VCaP (cell line): ENCODE data around the gene NPFFR2.
"Not testable (repeated sequence)": the region's sequence is repeated elsewhere in the genome, so short reads cannot be mapped to it uniquely, and the experiment has no call there.

ENCODE experiments used
- H3K27ac ChIP-seq: fragments of 450-650 bp; 2 replicates; pipeline ENCODE4 v1.5.1; 2017
- CTCF ChIP-seq: fragments of 450-650 bp; conservative IDR thresholded peaks from 2 replicates; pipeline ENCODE4 v1.5.1; 2017; ENCODE audit warnings: mild to moderate bottlenecking, moderate library complexity

The NPFFR2 gene

GRCh38 chr4:72112514-72113156, 80.8 kb downstream of the NPFFR2 start:
- H3K27ac ChIP-seq = no peak overlapping the region
- TF ChIP-seq CTCF = no peak

DNA sequence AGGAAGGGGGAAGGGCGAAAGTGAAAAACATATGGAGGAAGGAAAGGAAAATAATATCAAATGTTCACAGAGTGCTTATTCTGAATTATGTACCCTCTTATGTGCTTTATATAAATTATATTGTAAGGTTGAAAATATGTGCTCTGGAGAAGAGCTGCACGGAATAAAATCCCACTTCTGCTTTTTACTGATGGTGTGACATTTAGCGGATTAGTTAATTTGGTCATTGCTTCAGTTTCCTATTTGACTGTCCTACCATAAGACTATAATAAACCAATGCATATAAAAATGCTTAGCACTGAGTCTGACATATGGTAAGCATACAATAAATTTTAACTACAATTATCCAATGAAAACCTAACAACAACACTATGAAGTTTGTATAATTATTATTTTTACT, 86.2 kb downstream of the NPFFR2 start:
- TF ChIP-seq CTCF = no peak
- no peak overlapping the region for H3K27ac ChIP-seq

- no peak overlapping the region for H3K27ac ChIP-seq
- TF ChIP-seq CTCF = no peak
Measured at GRCh38 chr4:72119946-72120345, 88.1 kb downstream of the NPFFR2 start.

DNA sequence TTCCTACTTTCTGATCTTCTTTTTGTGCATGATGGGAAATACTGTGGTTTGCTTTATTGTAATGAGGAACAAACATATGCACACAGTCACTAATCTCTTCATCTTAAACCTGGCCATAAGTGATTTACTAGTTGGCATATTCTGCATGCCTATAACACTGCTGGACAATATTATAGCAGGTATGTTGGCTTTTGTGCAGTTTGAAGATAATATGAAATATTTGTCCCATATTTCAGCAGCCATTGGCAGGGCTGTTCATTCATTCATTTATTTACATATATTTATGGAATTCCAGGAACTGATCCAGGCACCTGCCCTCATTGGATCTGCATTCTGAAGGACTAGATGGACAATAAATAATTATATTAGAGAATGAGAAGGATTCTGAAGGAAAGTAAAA, 96.9 kb downstream of the NPFFR2 start:
- no peak for TF ChIP-seq CTCF

GRCh38 chr4:72136429-72136828, 104.6 kb downstream of the NPFFR2 start:
- TF ChIP-seq CTCF = no peak
- no peak overlapping the region for H3K27ac ChIP-seq

More for the DNA sequence above, 96.9 kb downstream of the NPFFR2 start:
- H3K27ac ChIP-seq = no peak overlapping the region

- not testable (repeated sequence) for H3K27ac ChIP-seq
Measured at GRCh38 chr4:72139997-72140396, 108.2 kb downstream of the NPFFR2 start.

DNA sequence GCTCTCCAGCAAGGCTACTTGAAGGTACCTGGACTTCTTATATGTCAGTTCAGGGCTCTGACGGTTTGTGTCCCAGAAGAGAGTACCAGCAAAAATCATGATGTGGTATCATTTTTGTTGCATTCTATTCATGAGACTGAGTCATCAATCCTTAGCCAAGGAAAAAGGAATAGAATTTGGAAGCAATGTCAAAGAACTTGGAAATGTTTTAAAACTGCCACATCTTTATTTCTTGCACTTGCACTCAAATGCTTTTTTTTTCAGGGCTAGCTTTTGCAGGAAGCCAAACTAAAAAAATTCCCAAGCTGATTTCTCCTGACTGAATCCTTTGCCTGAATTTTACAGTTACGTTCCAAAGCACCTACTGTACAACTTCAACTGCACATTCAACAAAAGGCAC, 112.4 kb downstream of the NPFFR2 start:
- TF ChIP-seq CTCF = no peak
- no peak overlapping the region for H3K27ac ChIP-seq

GRCh38 chr4:72152731-72153130, 120.9 kb downstream of the NPFFR2 start:
- no peak overlapping the region for H3K27ac ChIP-seq
- no peak for TF ChIP-seq CTCF

- H3K27ac ChIP-seq = not testable (repeated sequence)
Measured at GRCh38 chr4:72153634-72154033, 121.8 kb downstream of the NPFFR2 start.

DNA sequence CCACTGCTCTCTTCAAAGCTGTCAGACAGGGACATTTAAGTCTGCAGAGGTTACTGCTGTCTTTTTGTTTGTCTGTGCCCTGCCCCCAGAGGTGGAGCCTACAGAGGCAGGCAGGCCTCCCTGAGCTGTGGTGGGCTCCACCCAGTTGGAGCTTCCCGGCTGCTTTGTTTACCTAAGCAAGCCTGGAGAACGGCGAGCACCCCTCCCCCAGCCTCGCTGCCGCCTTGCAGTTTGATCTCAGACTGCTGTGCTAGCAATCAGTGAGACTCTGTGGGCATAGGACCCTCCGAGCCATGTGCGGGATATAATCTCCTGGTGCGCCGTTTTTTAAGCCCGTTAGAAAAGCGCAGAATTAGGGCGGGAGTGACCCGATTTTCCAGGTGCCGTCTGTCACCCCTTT, 137.5 kb downstream of the NPFFR2 start:
- H3K27ac ChIP-seq = not testable (repeated sequence)
